ENCODE data around the gene TGDS. TPM values are rescaled to one million over a fixed set of nuclear protein-coding genes. Genes with fewer than 3 reads are reported as not detected.

The TGDS gene
- total RNA-seq, 2 donors from 2014 or later: 6.1 to 6.5 TPM

- TF ChIP-seq CTCF (IDR thresholded peaks at IDR 0.05): no peak
- H3K36me3 ChIP-seq: no peaks in the 10 kb centered on the region
- H3K9me3 ChIP-seq: no peaks in the 10 kb centered on the region
- no peaks in the 10 kb centered on the region for H3K4me1 ChIP-seq
- H3K27ac ChIP-seq: no peak overlapping the region
- H3K4me3 ChIP-seq: no peak overlapping the region
- no peak for DNase-seq (ENCODE audit: low spot score)
- no peaks in the 10 kb centered on the region for H3K27me3 ChIP-seq
Measured at GRCh38 chr13:94525781-94526180, 70.2 kb downstream of the TGDS start.

- DNase-seq (ENCODE audit: low spot score): no peak
- Histone ChIP-seq H3K4me1 (no peaks in the 10 kb centered on the region), H3K27me3 (no peaks in the 10 kb centered on the region), H3K9me3 (no peaks in the 10 kb centered on the region), H3K27ac (no peak overlapping the region), H3K4me3 (no peak overlapping the region), H3K36me3 (no peaks in the 10 kb centered on the region)
- TF ChIP-seq CTCF (IDR thresholded peaks at IDR 0.05): no peak
Measured at GRCh38 chr13:94524407-94524806, 71.5 kb downstream of the TGDS start.

Other genes with a start within 250 kb of the TGDS start
- under 1 TPM; 0.11 to 0.39 TPM for gene DCT, start 116.5 kb downstream of the TGDS start, total RNA-seq
- gene GPR180, start 5.7 kb upstream of the TGDS start, total RNA-seq: 1 to 10 TPM; 3.8 to 5.0 TPM
- gene SOX21, start 116.4 kb upstream of the TGDS start, total RNA-seq: not detected